ENCODE measurements around the gene RNU1-3. TPM values are rescaled to one million over a fixed set of nuclear protein-coding genes. Genes with fewer than 3 reads are reported as not detected.
"Not testable (repeated sequence)": the region's sequence is repeated elsewhere in the genome, so short reads cannot be mapped to it uniquely, and the experiment has no call there.

RNU1-3 gene
- polyA plus RNA-seq, 1 experiment: not detected

DNA sequence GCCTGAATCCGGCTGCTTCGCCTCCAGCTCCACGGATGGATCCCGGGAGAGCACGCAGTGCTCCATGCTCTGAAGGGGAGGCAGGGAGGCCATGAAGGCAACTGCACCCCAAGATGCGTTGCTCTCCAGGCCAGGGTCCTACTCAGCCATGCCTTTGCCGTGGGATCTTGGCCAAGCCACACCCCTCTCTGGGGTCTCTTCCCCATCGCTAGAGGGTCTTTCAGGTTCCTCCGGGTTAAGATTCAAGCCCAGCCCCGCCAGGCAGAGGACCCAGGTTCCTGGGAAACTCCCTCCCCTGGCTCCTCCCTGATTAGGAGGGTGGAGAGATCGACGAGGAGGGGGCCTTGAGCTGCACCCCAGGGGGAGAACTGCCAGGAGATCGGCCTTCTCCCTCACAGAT lies 37.3 kb upstream of the RNU1-3 start:
- H3K27me3 ChIP-seq (ENCODE audit: control insufficient read depth, insufficient read depth, low read length); DNase-seq (ENCODE audit: low read depth); H3K36me3 ChIP-seq (ENCODE audit: control insufficient read depth, insufficient read depth, low read length); H3K4me3 ChIP-seq (ENCODE audit: low read depth, low read length); POLR2A ChIA-PET: not testable (repeated sequence)
- CTCF ChIA-PET: interaction anchor here (0.6 to 16.9 kb wide), 8 partner anchors 6 to 95 kb away, joined by 3 to 222 read pairs (median 16); no protein-coding TSS in a partner anchor

DNA sequence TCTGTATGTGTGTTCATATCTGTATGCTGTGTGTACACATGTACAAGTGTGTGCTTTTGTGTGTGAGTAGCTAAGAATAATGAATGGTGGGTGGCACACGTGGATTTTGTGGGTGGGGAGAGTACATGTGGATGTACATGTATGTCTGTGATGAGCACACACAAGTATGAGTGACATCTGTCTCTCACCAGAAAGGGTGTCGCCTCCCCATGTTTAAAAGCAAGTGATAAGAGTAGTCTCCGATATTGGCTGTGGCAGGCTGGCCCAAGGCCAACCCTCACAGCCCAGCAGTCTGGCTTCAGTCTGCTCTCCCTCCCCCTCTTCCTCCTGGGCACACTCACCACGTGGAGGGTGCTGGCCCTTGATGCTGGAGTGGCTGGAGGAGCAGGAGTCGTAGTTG lies 36.9 kb upstream of the RNU1-3 start:
- H3K4me3 ChIP-seq (ENCODE audit: low read depth, low read length); POLR2A ChIA-PET; DNase-seq (ENCODE audit: low read depth); H3K27me3 ChIP-seq (ENCODE audit: control insufficient read depth, insufficient read depth, low read length); H3K36me3 ChIP-seq (ENCODE audit: control insufficient read depth, insufficient read depth, low read length): not testable (repeated sequence)
- CTCF ChIA-PET: interaction anchor here (0.6 to 16.9 kb wide), 8 partner anchors 6 to 95 kb away, joined by 3 to 222 read pairs (median 16); no protein-coding TSS in a partner anchor

DNA sequence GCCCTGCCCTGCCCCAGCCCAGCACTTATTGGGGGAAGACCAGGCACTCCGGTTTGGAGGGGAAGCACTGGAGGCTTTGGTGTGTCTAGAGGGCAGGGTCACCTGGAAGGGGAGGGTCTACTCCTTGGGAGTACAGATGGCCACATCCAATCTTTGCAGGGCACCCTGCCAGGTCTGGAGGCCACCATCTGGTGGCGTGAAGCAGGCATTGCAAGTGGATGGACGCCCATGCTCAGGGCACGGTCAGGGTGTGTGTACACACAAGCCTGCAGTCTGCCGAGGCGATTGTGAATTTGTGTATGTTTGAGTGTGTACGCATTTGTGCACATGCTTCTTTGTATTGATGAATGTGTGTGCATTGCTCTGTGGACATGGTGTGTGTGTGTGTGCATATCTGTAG lies 36.4 kb upstream of the RNU1-3 start:
- DNase-seq (ENCODE audit: low read depth); POLR2A ChIA-PET; H3K27me3 ChIP-seq (ENCODE audit: control insufficient read depth, insufficient read depth, low read length); H3K36me3 ChIP-seq (ENCODE audit: control insufficient read depth, insufficient read depth, low read length); H3K4me3 ChIP-seq (ENCODE audit: low read depth, low read length): not testable (repeated sequence)
- CTCF ChIA-PET: interaction anchor here (0.8 to 16.9 kb wide), 8 partner anchors 5 to 100 kb away, joined by 3 to 222 read pairs (median 26); no protein-coding TSS in a partner anchor

DNA sequence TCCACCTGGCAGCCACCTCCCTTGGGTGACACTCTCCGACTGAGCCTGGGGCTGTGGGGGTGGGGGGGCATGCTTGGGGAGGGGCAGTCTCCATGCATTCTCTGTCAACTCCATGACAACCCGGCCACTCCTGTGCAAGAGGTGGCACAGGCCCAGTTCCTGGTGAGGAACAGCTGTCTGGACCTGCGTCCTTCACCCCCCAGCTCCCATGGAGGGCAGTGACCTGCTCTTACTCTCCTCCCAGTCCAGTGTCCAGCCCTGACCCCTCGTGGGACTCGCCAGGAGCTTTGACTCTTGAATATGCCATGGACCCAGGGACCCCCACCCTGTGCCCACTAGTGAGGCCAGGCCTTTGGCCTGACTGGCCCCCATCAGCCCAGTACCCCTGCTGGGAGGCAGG lies 35.5 kb upstream of the RNU1-3 start:
- DNase-seq (ENCODE audit: low read depth); POLR2A ChIA-PET; H3K4me3 ChIP-seq (ENCODE audit: low read depth, low read length); H3K27me3 ChIP-seq (ENCODE audit: control insufficient read depth, insufficient read depth, low read length); H3K36me3 ChIP-seq (ENCODE audit: control insufficient read depth, insufficient read depth, low read length): not testable (repeated sequence)
- CTCF ChIA-PET: interaction anchor here (0.8 to 16.9 kb wide), 9 partner anchors 4 to 108 kb away, joined by 3 to 222 read pairs (median 6); no protein-coding TSS in a partner anchor

DNA sequence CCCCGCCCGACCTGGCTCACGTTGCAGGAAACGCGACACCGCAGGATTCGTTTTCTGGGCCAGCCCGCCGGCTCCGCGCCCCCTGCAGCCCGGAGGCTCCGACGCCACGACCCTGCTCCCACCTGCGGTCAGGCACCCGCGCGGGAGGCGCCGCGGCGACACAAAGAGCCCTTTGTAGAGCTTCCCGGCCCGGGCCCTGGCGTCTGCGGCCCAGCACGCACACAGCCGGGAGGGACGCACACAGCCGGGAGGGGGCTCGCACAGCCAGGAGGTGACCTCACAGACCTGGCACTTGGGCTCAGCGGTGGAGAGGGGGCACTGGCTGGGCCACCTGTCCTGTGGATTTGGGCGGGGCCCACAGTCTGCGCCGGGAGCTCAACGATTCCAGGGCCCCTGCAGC lies 34.4 kb upstream of the RNU1-3 start:
- H3K27me3 ChIP-seq (ENCODE audit: control insufficient read depth, insufficient read depth, low read length); POLR2A ChIA-PET; H3K36me3 ChIP-seq (ENCODE audit: control insufficient read depth, insufficient read depth, low read length); DNase-seq (ENCODE audit: low read depth); H3K4me3 ChIP-seq (ENCODE audit: low read depth, low read length): not testable (repeated sequence)
- CTCF ChIA-PET: interaction anchor here (1.2 to 16.9 kb wide), 7 partner anchors 3 to 224 kb away, joined by 3 to 222 read pairs (median 26); no protein-coding TSS in a partner anchor

DNA sequence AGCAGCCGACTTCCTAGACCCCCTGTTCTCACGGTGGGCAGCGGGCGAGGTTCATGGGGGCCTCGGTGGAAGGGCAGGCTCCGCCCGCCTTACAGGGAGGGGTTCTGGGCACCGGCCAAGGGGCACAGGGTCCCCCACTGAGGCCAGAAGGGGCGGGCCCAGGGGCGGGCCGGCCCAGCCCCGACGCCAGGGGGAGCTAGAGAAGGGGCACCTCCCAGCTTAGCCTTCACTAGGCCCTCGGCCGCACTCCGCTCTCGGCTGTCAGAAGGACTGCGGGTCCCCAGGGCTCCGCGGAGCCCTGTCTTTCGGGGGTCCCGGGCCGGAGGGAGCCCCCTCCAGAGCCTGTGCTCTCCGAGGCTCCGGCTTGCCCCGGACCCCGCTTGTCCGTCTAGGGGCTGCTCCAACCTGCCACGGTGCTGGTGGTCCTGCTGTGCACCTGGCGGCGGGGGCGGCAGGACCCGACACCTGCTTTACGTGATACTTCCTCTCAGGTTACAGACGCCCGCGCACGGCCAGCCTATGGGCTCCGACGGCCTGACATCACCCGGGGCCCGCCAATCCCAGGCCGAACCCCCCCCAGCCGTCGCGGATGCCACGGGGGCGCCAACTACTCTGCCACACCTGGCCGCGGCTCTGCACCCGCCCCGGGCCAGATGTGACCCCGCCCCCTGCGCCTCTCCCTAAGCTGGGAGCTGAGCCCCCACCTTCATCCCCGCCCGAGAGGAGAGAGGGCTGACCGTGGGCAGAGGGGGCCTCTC lies 33.6 kb upstream of the RNU1-3 start:
- CTCF ChIA-PET: interaction anchor here (0.7 to 15.6 kb wide), 8 partner anchors 9 to 225 kb away, joined by 3 to 222 read pairs (median 4); no protein-coding TSS in a partner anchor
- POLR2A ChIA-PET: not testable (repeated sequence)

DNA sequence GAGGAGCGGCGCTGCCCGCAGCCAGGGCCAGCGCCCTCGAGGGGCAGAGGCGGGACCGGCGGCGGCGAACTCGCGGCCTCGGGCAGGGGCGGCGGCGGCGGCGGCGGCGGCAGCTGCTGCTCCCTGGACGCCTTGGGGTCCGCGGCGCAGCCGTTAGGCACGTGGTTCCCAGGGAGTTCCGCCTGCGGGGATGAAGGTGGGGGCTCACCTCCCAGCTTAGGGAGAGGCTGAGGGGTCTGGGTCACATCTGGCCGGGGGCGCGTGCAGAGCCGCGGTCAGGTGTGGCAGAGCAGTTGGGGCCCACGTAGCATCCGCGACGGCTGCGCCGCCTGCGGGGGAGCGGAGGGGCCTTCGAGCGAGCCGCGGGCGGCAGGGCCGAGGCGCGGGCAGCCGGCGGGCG lies 32.7 kb upstream of the RNU1-3 start:
- DNase-seq (ENCODE audit: low read depth); H3K36me3 ChIP-seq (ENCODE audit: control insufficient read depth, insufficient read depth, low read length); H3K27me3 ChIP-seq (ENCODE audit: control insufficient read depth, insufficient read depth, low read length); H3K4me3 ChIP-seq (ENCODE audit: low read depth, low read length); POLR2A ChIA-PET: not testable (repeated sequence)
- CTCF ChIA-PET: interaction anchor here (0.7 to 15.6 kb wide), 5 partner anchors 8 to 87 kb away, joined by 3 to 222 read pairs (median 3); no protein-coding TSS in a partner anchor

More for the DNA sequence above, 33.6 kb upstream of the RNU1-3 start:
- DNase-seq (ENCODE audit: low read depth); H3K27me3 ChIP-seq (ENCODE audit: control insufficient read depth, insufficient read depth, low read length); H3K36me3 ChIP-seq (ENCODE audit: control insufficient read depth, insufficient read depth, low read length); H3K4me3 ChIP-seq (ENCODE audit: low read depth, low read length): not testable (repeated sequence)

DNA sequence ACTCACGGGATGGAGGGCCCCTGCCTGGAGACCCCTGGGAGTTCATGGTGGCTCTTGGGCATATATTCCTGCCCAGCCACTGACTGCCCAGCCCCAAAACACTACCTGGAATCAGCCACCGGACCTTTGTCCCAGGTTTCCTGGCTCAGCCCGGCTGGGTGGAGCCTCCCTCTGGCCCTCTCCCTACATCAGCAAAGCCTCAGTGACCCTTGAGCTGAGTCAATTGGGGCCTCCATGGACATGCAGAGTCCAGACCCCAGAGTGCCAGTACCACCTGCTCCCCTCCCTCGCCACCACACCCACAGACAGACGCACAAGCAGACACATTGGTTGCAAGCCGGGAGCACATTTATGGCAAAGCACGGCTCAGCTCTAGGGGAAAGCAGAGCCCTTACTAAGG lies 30.4 kb upstream of the RNU1-3 start:
- DNase-seq (ENCODE audit: low read depth); H3K27me3 ChIP-seq (ENCODE audit: control insufficient read depth, insufficient read depth, low read length); H3K4me3 ChIP-seq (ENCODE audit: low read depth, low read length); POLR2A ChIA-PET; H3K36me3 ChIP-seq (ENCODE audit: control insufficient read depth, insufficient read depth, low read length): not testable (repeated sequence)
- CTCF ChIA-PET: interaction anchor here (1.1 to 15.6 kb wide), 2 partner anchors 10 to 13 kb away, joined by 3 to 222 read pairs; no protein-coding TSS in a partner anchor

DNA sequence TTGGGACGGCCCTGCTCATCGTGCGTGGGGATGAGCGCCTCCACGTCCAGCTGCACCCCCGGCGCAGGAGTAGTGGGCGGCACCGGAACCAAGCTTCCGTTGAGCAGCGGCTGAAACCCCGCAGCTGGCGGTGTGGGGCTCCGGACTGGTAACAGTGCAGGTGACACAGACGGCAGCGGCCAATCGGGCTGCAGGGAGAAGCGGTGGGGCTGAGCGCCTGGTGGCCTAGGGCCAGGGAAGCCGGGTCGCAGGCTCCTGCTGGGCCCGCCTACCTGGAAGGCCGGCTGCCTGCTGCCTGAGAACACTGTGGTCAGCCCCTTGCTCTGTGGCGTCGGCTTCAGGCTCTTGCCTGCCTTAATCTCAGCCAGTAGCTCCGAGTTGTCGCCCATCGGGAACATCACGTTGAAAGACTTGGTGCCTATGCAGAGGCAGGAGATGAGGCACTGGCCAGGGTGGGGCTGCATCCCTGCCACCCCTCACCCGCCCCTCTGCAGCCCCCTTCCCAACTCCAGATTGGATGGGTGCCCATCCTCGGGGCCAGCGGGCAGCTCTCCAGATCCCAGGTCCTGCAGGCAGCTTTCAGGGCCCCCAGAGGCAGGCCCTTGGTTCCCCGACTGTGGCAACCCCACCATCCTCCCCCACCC lies 29.9 kb upstream of the RNU1-3 start:
- DNase-seq (ENCODE audit: low read depth); H3K27me3 ChIP-seq (ENCODE audit: control insufficient read depth, insufficient read depth, low read length); POLR2A ChIA-PET; H3K36me3 ChIP-seq (ENCODE audit: control insufficient read depth, insufficient read depth, low read length); H3K4me3 ChIP-seq (ENCODE audit: low read depth, low read length): not testable (repeated sequence)
- CTCF ChIA-PET: interaction anchor here (1.2 to 15.6 kb wide), 2 partner anchors 9 to 13 kb away, joined by 4 to 222 read pairs; no protein-coding TSS in a partner anchor

DNA sequence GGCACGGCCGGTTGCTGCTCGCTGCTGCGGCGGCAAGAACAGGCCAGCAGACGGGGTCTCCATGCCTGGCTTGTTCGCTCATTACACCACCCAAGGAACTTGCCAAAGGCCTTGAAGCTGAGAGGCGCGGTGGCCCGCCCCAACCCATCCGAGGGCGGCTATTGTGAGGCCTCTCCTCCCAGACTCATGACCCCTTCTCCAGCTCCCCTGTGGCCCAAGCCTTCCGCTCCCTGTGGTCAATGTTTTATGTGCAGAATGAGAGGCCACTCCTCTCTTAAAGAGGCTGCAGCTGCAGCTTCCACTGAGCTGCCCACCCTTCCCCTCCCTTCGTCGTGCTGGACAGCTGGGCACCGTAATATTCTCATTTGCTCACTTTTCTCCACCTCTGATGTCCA lies 27.6 kb upstream of the RNU1-3 start:
- H3K27me3 ChIP-seq (ENCODE audit: control insufficient read depth, insufficient read depth, low read length); H3K36me3 ChIP-seq (ENCODE audit: control insufficient read depth, insufficient read depth, low read length); DNase-seq (ENCODE audit: low read depth); H3K4me3 ChIP-seq (ENCODE audit: low read depth, low read length); POLR2A ChIA-PET: not testable (repeated sequence)
- CTCF ChIA-PET: interaction anchor here (15.6 kb wide), 1 partner anchor 15 kb away, joined by 222 read pairs; no protein-coding TSS in a partner anchor

DNA sequence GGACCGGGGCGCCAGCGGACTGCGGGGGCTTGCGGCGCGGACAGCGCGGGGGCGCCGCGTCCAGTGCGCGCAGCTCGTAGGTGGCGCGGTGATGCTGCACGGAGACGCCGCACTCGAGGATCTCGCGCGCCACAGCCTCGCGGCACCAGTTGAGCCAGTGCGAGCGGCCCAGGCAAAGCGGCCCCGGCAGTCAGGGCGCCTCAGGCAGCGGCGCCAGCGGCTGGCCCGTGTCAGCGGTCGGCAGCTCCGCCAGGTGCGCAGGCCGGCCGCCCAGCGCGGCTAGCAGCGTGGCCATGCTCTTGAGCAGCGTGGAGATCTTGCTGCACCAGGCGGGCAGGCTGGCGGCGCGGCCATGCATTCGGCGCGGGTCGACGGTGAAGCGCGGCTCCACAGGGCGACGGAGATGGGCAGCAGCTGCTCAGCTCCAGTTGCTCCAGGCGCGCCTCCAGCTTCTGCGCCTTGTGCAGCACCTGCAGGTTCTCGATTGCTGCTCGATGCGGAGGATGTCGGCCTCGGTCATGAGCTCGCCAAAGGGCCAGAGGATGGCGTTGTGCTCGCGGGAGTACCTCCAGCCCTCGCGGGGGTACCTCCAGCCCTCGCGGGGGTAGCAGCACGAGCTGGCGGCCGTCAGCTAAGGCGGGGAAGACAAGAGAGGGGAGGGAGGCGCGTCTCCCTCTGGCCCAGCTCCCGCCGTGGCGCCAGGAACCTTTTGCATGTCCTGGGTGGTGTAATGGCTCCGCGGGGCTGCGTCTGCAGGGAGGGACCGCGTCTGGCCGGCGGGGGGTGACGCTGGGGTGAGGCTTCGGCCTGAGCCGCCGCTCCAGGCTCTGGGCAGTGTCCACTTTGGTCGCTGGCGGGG lies 26.9 kb upstream of the RNU1-3 start:
- H3K4me3 ChIP-seq (ENCODE audit: low read depth, low read length); H3K27me3 ChIP-seq (ENCODE audit: control insufficient read depth, insufficient read depth, low read length); H3K36me3 ChIP-seq (ENCODE audit: control insufficient read depth, insufficient read depth, low read length); DNase-seq (ENCODE audit: low read depth); POLR2A ChIA-PET: not testable (repeated sequence)
- CTCF ChIA-PET: interaction anchor here (1.2 to 15.6 kb wide), 2 partner anchors 16 to 81 kb away, joined by 4 to 222 read pairs; no protein-coding TSS in a partner anchor

All from BJ (cell line).